ENCODE results near the gene R3HDM4.

R3HDM4 gene

DNA sequence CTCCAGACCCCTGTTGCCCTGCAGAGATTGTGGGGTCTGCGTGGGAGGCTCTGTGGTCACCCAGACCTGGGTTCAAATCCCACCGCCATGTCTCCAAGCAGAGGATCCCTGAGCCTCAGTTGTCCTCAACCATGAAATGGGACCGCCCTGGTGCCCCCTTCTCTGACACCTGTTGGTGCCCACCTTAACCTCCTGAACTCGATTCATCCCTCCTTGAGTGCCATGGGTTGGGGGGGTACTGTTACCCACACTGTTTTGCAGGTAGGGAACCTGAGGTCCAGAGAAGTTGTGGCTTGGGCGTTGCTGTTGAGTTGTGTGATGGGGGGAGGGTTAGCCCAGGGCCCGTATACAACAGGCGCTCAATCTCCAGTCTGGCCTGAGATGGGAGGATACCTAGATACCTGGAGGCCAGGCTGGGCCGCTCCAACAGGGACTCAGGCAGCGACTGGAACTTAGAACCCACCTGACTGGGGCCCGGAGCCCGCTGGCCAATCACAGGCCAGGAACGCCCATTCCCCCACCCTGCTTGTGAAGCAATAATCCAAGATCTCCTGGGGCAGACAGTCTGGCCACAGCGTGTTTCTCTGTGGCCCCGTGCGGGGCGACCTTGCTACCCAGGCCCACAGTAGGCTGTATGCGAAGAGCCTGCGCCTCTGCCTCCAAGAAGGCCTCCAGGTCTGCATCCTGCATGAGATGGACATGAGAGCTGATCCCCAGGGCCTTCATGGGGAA lies 15.6 kb upstream of the R3HDM4 start:
- no peak overlapping the region; the same call in 1 of the 2 replicates for H3K4me3 ChIP-seq (replicated peaks; ENCODE audit: insufficient read depth, low read length)
- peak overlapping the region; percentile 99 for H3K27ac ChIP-seq (replicated peaks)
- H3K27me3 ChIP-seq (ENCODE audit: insufficient read depth, poor library complexity, severe bottlenecking) = no peaks in the 10 kb centered on the region
- peak in 1 of 2 experiments; percentile 52 for DNase-seq (ENCODE audit: low read depth in 1 of 2, low spot score in 1 of 2)
- TF ChIP-seq, protein P1, sequence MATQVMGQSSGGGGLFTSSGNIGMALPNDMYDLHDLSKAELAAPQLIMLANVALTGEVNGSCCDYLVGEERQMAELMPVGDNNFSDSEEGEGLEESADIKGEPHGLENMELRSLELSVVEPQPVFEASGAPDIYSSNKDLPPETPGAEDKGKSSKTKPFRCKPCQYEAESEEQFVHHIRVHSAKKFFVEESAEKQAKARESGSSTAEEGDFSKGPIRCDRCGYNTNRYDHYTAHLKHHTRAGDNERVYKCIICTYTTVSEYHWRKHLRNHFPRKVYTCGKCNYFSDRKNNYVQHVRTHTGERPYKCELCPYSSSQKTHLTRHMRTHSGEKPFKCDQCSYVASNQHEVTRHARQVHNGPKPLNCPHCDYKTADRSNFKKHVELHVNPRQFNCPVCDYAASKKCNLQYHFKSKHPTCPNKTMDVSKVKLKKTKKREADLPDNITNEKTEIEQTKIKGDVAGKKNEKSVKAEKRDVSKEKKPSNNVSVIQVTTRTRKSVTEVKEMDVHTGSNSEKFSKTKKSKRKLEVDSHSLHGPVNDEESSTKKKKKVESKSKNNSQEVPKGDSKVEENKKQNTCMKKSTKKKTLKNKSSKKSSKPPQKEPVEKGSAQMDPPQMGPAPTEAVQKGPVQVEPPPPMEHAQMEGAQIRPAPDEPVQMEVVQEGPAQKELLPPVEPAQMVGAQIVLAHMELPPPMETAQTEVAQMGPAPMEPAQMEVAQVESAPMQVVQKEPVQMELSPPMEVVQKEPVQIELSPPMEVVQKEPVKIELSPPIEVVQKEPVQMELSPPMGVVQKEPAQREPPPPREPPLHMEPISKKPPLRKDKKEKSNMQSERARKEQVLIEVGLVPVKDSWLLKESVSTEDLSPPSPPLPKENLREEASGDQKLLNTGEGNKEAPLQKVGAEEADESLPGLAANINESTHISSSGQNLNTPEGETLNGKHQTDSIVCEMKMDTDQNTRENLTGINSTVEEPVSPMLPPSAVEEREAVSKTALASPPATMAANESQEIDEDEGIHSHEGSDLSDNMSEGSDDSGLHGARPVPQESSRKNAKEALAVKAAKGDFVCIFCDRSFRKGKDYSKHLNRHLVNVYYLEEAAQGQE (IDR thresholded peaks at IDR 0.05; ENCODE audit: insufficient replicate concordance, low read depth) = no peak
- TF ChIP-seq POLR2AphosphoS5 (IDR thresholded peaks at IDR 0.05; ENCODE audit: low read depth) (no peak), SPI1 (IDR thresholded peaks at IDR 0.05; ENCODE audit: borderline replicate concordance, low read depth) (no peak), GABPA (IDR thresholded peaks at IDR 0.05; ENCODE audit: low read depth) (no peak), CTCF (IDR thresholded peaks at IDR 0.05; ENCODE audit: insufficient read depth, low read length) (no peak)

DNA sequence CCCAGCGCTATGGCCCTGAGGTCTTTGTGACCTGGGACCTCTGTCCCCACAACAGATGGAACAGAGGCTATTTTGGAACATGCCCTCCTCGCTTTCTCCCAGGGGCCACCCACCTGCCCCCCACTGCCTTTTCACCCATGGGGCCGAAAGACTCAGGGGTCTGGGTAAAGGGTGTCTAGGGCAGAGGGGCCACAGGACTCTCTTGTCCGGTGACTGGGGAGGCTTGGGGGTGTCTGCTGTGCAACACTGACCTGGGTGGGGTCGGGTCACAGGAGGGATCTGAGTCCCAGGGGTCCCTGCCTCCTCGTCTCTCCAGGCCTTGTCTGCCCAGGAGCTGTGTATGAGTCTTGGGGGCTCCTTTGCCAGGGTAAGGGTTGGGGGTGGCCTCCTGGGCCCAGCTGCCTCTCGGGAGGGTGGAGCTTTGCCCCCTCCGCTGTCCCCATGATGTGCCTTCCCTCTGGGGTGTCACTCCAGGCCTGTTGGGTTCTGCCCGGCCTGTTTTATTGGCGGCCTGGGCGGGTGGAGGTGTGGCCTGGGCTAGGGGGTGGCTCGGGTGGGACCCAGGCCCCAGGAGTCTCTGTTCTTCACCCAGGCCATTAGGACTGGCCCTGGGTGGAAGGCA lies 14.9 kb upstream of the R3HDM4 start:
- DNase-seq (ENCODE audit: low read depth in 1 of 2, low spot score in 1 of 2) = no peak
- TF ChIP-seq CTCF (IDR thresholded peaks at IDR 0.05; ENCODE audit: insufficient read depth, low read length) = no peak
- TF ChIP-seq SPI1 (IDR thresholded peaks at IDR 0.05; ENCODE audit: borderline replicate concordance, low read depth) = no peak
- TF ChIP-seq GABPA (IDR thresholded peaks at IDR 0.05; ENCODE audit: low read depth) = no peak
- TF ChIP-seq, protein P1 (IDR thresholded peaks at IDR 0.05; ENCODE audit: insufficient replicate concordance, low read depth) = no peak
- TF ChIP-seq POLR2AphosphoS5 (IDR thresholded peaks at IDR 0.05; ENCODE audit: low read depth) = no peak
- Histone ChIP-seq H3K4me3 (replicated peaks; ENCODE audit: insufficient read depth, low read length) (peak overlapping the region; percentile 74), H3K27me3 (ENCODE audit: insufficient read depth, poor library complexity, severe bottlenecking) (no peaks in the 10 kb centered on the region), H3K27ac (replicated peaks) (peak overlapping the region; percentile 99)

GRCh38 chr19:927351-927779 lies 14.3 kb upstream of the R3HDM4 start:
- H3K4me3 ChIP-seq (replicated peaks; ENCODE audit: insufficient read depth, low read length) = peak overlapping the region; percentile 74
- DNase-seq (ENCODE audit: low read depth in 1 of 2, low spot score in 1 of 2) = no peak
- no peaks in the 10 kb centered on the region for H3K27me3 ChIP-seq (ENCODE audit: insufficient read depth, poor library complexity, severe bottlenecking)
- H3K27ac ChIP-seq (replicated peaks) = peak overlapping the region; percentile 99
- TF ChIP-seq GABPA (IDR thresholded peaks at IDR 0.05; ENCODE audit: low read depth) = no peak
- no peak for TF ChIP-seq POLR2AphosphoS5 (IDR thresholded peaks at IDR 0.05; ENCODE audit: low read depth)
- TF ChIP-seq, protein P1 (IDR thresholded peaks at IDR 0.05; ENCODE audit: insufficient replicate concordance, low read depth) = no peak
- no peak for TF ChIP-seq CTCF (IDR thresholded peaks at IDR 0.05; ENCODE audit: insufficient read depth, low read length)
- no peak for TF ChIP-seq SPI1 (IDR thresholded peaks at IDR 0.05; ENCODE audit: borderline replicate concordance, low read depth)

All from HL-60 (cell line).